ENCODE data around the gene ARL8A. TPM values are rescaled to one million over a fixed set of nuclear protein-coding genes. Genes with fewer than 3 reads are reported as not detected.

ARL8A gene
- total and polyA plus RNA-seq, 2 experiments from 2014 or later, result 42.1 to 45.3 TPM

DNA sequence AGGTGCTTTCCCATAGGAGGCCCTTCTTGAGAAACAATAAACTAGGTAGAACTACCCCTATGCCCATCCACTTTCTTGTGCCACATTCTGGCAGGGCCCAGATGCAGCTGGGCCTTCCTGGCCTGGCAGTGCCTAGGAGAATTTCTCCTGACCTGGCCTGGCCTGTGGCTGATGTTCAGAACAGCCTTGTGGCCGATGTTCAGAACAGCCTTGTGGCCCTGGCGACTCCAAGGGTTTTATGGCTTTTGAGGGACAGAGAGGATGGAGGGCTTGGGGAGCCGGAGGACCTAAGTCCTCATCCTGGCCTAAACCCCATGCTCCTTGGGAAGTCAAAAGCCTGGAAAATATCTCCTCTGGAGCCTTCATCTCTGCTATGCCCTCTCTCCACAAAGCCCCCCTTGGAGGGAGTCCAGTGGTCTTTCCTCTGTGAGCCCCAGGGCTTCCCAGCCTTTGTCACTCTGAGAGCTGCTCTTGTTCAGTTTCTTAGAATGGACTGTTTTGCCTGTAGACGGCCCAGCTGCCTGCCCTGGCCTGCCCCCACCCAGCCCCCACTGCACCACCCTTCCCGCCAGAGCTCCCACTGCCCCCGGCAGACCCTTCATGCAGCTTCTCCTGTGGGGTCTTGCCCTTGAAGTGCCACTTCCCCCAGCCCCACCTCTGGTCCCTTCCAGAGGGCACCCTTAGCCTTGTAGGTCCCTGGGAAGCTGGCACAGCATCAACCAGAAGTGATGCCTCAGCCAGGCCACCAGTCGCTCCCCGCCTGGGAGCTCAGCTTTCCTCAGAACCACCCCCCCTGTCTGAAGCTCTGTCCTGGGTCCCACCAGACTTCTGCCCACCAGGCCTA lies 14.9 kb downstream of the ARL8A start:
- Histone ChIP-seq H3K27me3 (no peaks in the 10 kb centered on the region), H3K4me1 (ENCODE audit: low read depth) (no peaks in the 10 kb centered on the region), H3K36me3 (peaks cover 6% of the 10 kb centered on the region), H3K27ac (no peak overlapping the region), H3K9me3 (ENCODE audit: low read depth) (no peaks in the 10 kb centered on the region), H3K4me3 (no peak overlapping the region)
- no peak for DNase-seq (ENCODE audit: low read depth in 1 of 2, low spot score in 1 of 2)
- TF ChIP-seq, protein P1, sequence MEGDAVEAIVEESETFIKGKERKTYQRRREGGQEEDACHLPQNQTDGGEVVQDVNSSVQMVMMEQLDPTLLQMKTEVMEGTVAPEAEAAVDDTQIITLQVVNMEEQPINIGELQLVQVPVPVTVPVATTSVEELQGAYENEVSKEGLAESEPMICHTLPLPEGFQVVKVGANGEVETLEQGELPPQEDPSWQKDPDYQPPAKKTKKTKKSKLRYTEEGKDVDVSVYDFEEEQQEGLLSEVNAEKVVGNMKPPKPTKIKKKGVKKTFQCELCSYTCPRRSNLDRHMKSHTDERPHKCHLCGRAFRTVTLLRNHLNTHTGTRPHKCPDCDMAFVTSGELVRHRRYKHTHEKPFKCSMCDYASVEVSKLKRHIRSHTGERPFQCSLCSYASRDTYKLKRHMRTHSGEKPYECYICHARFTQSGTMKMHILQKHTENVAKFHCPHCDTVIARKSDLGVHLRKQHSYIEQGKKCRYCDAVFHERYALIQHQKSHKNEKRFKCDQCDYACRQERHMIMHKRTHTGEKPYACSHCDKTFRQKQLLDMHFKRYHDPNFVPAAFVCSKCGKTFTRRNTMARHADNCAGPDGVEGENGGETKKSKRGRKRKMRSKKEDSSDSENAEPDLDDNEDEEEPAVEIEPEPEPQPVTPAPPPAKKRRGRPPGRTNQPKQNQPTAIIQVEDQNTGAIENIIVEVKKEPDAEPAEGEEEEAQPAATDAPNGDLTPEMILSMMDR (IDR thresholded peaks at IDR 0.05; ENCODE audit: low read depth, low read length), result no peak

DNA sequence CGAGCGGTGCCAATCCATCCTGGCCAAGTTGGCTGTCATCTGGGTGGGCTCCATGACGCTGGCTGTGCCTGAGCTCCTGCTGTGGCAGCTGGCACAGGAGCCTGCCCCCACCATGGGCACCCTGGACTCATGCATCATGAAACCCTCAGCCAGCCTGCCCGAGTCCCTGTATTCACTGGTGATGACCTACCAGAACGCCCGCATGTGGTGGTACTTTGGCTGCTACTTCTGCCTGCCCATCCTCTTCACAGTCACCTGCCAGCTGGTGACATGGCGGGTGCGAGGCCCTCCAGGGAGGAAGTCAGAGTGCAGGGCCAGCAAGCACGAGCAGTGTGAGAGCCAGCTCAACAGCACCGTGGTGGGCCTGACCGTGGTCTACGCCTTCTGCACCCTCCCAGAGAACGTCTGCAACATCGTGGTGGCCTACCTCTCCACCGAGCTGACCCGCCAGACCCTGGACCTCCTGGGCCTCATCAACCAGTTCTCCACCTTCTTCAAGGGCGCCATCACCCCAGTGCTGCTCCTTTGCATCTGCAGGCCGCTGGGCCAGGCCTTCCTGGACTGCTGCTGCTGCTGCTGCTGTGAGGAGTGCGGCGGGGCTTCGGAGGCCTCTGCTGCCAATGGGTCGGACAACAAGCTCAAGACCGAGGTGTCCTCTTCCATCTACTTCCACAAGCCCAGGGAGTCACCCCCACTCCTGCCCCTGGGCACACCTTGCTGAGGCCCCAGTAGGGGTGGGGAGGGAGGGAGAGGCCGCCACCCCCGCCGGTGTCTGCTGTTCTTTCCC lies 16.5 kb downstream of the ARL8A start:
- Histone ChIP-seq H3K9me3 (ENCODE audit: low read depth) (no peaks in the 10 kb centered on the region), H3K4me1 (ENCODE audit: low read depth) (no peaks in the 10 kb centered on the region), H3K36me3 (no peaks in the 10 kb centered on the region), H3K27me3 (no peaks in the 10 kb centered on the region), H3K27ac (no peak overlapping the region), H3K4me3 (no peak overlapping the region)
- TF ChIP-seq, protein P1 (IDR thresholded peaks at IDR 0.05; ENCODE audit: low read depth, low read length), result no peak
- DNase-seq (ENCODE audit: low read depth in 1 of 2, low spot score in 1 of 2), result no peak

DNA sequence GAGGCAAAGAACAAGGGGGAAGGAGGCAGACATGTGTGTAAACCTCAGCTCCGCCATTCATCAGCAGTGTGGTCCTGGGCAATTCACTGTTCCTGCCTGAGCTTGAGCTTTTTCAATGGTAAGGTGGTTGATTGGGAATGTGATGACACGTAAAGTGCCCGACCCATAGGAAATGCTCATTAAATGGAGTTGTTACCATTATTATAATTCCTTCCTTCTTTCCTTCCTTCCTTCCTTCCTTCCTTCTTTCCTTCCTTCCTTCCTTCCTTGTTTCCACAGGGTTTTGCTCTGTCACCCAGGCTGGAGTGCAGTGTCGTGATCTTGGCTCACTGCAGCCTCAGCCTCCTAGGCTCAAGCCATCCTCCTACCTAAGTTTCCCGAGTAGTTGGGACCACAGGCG lies 17.5 kb downstream of the ARL8A start:
- no peaks in the 10 kb centered on the region for H3K9me3 ChIP-seq (ENCODE audit: low read depth)
- no peak for DNase-seq (ENCODE audit: low read depth in 1 of 2, low spot score in 1 of 2)
- no peaks in the 10 kb centered on the region for H3K36me3 ChIP-seq
- H3K4me1 ChIP-seq (ENCODE audit: low read depth), result no peaks in the 10 kb centered on the region
- no peak overlapping the region for H3K4me3 ChIP-seq
- no peaks in the 10 kb centered on the region for H3K27me3 ChIP-seq
- TF ChIP-seq, protein P1 (IDR thresholded peaks at IDR 0.05; ENCODE audit: low read depth, low read length), result no peak
- no peak overlapping the region for H3K27ac ChIP-seq

GRCh38 chr1:202126426-202126825 lies 18.1 kb downstream of the ARL8A start:
- TF ChIP-seq, protein P1 (IDR thresholded peaks at IDR 0.05; ENCODE audit: low read depth, low read length), result no peak
- Histone ChIP-seq H3K27me3 (no peaks in the 10 kb centered on the region), H3K27ac (no peak overlapping the region), H3K4me1 (ENCODE audit: low read depth) (no peaks in the 10 kb centered on the region), H3K9me3 (ENCODE audit: low read depth) (no peaks in the 10 kb centered on the region), H3K36me3 (no peaks in the 10 kb centered on the region), H3K4me3 (no peak overlapping the region)
- no peak for DNase-seq (ENCODE audit: low read depth in 1 of 2, low spot score in 1 of 2)

GRCh38 chr1:202125611-202126010 lies 18.9 kb downstream of the ARL8A start:
- TF ChIP-seq, protein P1 (IDR thresholded peaks at IDR 0.05; ENCODE audit: low read depth, low read length), result no peak
- H3K27ac ChIP-seq, result no peak overlapping the region
- DNase-seq (ENCODE audit: low read depth in 1 of 2, low spot score in 1 of 2), result no peak
- no peak overlapping the region for H3K4me3 ChIP-seq
- no peaks in the 10 kb centered on the region for H3K9me3 ChIP-seq (ENCODE audit: low read depth)
- H3K4me1 ChIP-seq (ENCODE audit: low read depth), result no peaks in the 10 kb centered on the region
- no peaks in the 10 kb centered on the region for H3K27me3 ChIP-seq
- no peaks in the 10 kb centered on the region for H3K36me3 ChIP-seq

All from cardiac muscle cell (in vitro differentiated cells and primary cell).